LNCaP clone FGC (cell line): ENCODE measurements around the gene CCIN.

Experiments
- DNase-seq: peaks from one replicate; pipeline ENCODE4 v3.0.0-alpha.2; 2011; ENCODE audit warnings: low read depth
- H3K4me3 ChIP-seq: 2 replicates; pipeline ENCODE4 v1.5.1; 2011; ENCODE audit warnings: mild to moderate bottlenecking, low read depth, low read length, control low read depth
- TF ChIP-seq, protein P1 (sequence below): IDR thresholded peaks from 2 replicates; pipeline ENCODE4 v1.5.1; 2012; ENCODE audit warnings: mild to moderate bottlenecking; ENCODE audit not compliant: control insufficient read depth, insufficient read depth; ENCODE audit errors: extremely low read depth

Gene CCIN

DNA sequence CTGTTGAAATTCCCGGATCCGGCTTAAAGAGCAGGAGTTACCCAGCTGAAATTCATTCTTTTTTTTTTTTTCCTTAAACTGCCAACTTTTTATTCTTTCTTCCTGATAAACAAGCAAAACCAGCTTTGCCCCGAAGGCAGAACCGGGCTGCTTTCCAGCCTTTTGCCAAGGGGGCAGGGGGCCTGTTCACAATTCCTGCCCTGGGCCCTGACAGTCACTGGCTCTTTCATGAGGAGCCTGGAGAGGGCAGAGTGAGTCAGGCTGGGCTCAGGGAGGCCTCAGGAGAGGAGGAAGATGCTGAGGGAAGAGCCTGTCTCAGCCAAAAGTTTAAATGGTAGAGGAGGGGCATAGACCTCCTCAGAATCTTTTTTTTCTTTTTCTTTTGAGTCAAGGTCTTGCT, 27.9 kb upstream of the CCIN start:
- no peak overlapping the region for H3K4me3 ChIP-seq
- peak; percentile 35 for DNase-seq
- TF ChIP-seq, protein P1, sequence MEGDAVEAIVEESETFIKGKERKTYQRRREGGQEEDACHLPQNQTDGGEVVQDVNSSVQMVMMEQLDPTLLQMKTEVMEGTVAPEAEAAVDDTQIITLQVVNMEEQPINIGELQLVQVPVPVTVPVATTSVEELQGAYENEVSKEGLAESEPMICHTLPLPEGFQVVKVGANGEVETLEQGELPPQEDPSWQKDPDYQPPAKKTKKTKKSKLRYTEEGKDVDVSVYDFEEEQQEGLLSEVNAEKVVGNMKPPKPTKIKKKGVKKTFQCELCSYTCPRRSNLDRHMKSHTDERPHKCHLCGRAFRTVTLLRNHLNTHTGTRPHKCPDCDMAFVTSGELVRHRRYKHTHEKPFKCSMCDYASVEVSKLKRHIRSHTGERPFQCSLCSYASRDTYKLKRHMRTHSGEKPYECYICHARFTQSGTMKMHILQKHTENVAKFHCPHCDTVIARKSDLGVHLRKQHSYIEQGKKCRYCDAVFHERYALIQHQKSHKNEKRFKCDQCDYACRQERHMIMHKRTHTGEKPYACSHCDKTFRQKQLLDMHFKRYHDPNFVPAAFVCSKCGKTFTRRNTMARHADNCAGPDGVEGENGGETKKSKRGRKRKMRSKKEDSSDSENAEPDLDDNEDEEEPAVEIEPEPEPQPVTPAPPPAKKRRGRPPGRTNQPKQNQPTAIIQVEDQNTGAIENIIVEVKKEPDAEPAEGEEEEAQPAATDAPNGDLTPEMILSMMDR, result peak; percentile 42

DNA sequence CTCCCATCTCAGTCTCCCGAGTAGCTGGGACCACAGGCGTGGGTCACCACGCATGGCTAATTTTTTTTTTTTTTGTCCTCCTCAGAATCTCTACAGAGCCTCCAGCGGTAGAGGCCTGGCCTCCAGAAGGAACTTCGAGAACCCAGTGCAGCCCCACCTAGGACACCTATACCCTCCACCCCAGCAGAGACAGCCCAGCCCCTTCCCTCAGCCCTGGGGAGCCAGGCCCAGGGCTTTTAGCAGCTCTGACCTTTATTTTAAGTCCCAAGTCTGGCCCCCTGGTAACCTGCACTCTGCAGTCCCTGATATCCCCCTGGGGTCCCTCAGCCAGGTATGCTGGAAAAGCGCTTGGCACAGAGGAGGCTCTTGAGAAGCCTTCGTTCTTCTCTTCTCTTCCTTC, 27.4 kb upstream of the CCIN start:
- DNase-seq, result no peak
- TF ChIP-seq, protein P1, result no peak
- H3K4me3 ChIP-seq, result no peak overlapping the region

DNA sequence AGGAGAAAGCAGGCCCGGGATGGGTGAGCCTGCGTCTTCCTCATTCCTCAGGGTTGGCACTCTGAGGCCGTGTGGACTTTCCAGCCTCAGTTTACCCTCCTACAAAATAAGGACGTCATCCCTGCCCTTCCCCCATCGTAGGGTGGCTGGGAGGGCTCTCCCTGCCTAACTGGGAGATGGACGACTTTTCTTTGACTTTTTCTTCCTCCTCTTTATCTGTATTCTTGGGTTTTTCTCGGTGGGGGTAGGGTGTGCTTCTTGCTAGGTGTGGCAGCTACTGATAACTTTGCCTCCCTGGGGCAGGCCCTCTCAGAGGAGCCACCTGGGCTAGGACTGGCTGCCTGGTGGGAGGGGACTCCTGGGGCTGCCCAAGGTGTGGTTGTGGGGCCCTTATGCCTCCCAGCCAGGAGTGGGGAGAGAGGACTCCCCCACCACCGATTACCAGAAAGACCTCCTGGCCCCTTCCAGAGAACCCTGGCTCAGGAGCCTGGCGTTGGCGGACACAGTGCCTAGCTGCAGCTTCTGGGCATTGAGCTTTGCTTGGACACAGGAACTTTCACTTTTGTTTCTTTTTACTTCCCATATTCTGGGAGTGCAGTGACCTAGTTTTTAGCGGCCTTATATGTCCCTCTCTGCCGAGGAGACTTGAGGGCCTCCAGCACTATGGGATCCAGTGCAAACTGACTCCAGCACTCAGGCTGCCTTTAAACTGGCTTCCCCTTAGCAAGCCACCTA, 26.5 kb upstream of the CCIN start:
- TF ChIP-seq, protein P1, result no peak
- DNase-seq, result no peak
- H3K4me3 ChIP-seq, result no peak overlapping the region

DNA sequence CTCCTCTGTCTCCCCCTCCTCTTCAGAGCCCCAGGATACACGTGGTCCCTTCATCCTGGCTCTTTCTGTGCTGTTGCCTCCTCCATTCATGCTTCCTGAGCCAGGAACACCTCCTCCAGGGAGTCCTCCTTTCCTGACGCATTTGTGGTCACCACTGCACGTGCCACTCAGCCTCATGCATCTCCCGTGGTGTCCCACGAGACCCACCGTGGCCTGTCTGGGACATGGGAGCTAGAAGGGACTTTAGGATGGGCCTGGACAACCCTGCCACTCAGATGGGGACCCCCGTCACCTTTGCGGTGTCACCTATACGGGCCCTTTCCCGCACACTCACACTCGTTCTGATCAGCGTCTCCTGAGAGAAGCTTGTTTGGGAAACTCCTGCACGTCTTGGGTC, 25.9 kb upstream of the CCIN start:
- no peak for DNase-seq
- no peak overlapping the region for H3K4me3 ChIP-seq
- TF ChIP-seq, protein P1, result no peak

DNA sequence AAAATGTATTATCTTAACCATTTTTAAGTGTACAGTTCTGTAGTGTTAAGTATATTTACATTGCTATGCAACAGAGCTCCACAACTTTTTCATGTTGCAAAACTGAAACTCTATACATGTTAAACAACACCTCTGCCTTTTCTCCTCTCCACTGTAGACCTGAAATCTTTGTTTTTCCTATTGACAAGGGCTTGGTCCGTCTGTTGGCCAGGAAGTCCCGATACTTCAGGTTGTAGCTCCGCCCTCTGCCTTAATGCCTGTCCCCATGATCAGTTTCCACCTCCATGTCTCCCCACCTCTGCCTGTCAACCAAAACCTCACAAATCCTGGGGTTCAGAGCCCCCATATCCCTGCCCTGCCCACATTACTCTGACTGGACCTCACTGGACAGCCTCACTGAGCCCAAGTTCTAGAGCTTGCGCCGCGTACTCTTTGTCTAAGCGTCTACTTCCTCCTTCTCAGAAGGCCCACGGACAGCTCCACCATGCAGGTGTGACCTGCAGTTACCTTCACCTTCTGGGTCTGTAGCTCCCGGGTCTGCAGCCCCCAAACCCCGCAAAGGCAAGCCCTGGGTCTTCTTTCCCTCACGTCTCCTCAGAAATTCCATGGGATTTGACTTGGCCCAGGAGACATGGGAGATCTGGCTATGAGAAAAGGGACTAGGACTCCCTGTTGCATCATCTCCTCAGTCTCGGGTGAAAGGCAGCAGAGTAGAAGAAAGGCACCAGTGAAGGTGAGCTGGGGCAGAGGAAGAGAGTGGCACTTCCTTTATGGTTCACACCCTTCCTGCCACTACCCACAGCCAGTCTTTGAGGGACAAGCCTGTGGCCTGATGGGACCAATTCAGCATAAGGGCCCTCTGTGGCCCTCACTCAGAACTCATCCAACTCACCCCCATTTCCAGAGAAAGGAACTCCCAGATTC, 24.6 kb upstream of the CCIN start:
- no peak overlapping the region for H3K4me3 ChIP-seq
- TF ChIP-seq, protein P1, result no peak
- DNase-seq, result no peak

DNA sequence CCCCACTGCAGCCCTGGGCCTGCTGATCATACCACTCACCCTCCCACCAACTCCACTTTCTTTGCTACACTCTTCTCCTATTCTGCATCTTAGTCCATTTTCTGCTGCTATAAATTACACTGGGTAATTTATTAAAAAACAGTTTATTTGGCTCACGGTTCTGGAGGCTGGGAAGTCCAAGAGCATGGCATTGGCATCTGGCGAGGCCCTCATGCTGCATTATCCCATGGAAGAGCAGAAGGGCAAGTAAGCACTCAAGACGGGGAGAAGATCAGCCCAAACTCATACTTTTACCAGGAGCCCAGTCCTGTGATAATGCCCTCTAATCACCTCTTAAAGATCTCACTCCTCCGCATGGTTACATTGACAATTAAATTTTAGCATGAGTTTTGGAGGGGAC, 23.2 kb upstream of the CCIN start:
- no peak for DNase-seq
- H3K4me3 ChIP-seq, result no peak overlapping the region
- TF ChIP-seq, protein P1, result no peak
